GM12873 (cell line): ENCODE data around the gene DDIT4.

ENCODE experiments used
- CTCF ChIP-seq: IDR thresholded peaks from 2 replicates; pipeline ENCODE4 v1.5.1; 2012; ENCODE audit warnings: low read depth, mild to moderate bottlenecking, moderate library complexity, low read length, control low read depth; ENCODE audit not compliant: insufficient read depth; ENCODE audit errors: missing control alignments

DDIT4 gene

GRCh38 chr10:72243822-72244437 lies 29.8 kb upstream of the DDIT4 start:
- peak; percentile 16 for TF ChIP-seq CTCF

- TF ChIP-seq CTCF = no peak
Observed at GRCh38 chr10:72244573-72245038, 29.1 kb upstream of the DDIT4 start.

GRCh38 chr10:72245949-72246525 lies 27.7 kb upstream of the DDIT4 start:
- no peak for TF ChIP-seq CTCF

DNA sequence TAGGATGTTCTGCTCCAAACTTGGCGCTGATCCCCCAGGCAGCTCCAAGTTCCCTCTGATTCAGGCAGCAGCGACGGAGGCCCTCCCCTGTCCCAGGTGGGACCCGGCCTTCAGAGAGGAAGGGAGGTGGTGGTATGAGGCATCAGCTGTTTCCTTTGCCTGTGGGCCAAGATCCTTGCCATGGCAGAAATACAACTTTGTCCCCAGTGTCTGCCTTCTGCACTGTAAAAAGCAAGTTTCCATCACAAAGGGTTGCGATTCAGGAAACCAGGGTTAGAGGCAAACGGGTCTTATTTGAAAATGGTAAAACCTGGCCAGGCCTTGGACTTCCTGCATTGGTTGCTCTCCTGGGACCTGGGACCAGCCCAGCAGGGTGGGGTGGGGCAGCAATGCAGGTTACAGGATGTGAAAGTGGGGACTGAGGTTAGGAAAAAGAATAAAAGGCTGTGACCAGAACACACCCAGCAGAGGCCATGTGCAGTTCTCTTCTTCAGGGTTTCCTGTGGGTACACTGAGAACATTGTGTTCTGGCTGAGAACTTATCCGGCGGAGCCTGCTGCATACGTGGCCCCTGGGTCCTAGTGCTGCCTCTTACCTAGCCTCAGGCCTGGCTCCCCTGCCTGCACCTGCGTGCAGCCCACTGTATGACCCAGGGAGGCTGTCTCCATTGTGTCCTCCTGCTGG lies 25.1 kb upstream of the DDIT4 start:
- no peak for TF ChIP-seq CTCF

DNA sequence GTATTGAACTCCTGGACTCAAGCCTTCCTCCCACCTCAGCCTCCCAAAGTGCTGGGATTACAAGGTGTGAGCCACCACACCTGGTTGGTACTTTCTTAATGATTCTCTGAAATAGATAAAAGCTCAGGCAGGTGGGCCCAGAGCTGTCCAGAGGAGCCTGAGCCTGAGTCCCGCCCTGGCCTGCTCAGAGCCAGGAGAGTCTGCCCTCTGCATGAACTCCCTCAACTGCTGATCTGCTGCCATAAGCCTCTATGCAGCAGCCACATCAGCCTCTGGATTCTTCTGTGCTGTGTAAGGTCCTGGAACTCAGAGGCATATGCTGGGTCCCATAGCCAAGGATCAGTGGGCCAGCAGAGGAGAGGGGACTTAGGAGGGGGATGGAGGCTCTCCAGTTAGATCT lies 23.1 kb upstream of the DDIT4 start:
- TF ChIP-seq CTCF = no peak

- no peak for TF ChIP-seq CTCF
Observed at GRCh38 chr10:72251635-72252034, 22.1 kb upstream of the DDIT4 start.

GRCh38 chr10:72252972-72253371 lies 20.8 kb upstream of the DDIT4 start:
- TF ChIP-seq CTCF = no peak
